NCI-H128 (cell line): Measurements from ENCODE around the gene ANKMY1.

Source experiments
- DNase-seq: peaks from one replicate; lab custom pipeline; 2025; ENCODE audit not compliant: unreplicated experiment; lab: John Stamatoyannopoulos, UW

The ANKMY1 gene

DNA sequence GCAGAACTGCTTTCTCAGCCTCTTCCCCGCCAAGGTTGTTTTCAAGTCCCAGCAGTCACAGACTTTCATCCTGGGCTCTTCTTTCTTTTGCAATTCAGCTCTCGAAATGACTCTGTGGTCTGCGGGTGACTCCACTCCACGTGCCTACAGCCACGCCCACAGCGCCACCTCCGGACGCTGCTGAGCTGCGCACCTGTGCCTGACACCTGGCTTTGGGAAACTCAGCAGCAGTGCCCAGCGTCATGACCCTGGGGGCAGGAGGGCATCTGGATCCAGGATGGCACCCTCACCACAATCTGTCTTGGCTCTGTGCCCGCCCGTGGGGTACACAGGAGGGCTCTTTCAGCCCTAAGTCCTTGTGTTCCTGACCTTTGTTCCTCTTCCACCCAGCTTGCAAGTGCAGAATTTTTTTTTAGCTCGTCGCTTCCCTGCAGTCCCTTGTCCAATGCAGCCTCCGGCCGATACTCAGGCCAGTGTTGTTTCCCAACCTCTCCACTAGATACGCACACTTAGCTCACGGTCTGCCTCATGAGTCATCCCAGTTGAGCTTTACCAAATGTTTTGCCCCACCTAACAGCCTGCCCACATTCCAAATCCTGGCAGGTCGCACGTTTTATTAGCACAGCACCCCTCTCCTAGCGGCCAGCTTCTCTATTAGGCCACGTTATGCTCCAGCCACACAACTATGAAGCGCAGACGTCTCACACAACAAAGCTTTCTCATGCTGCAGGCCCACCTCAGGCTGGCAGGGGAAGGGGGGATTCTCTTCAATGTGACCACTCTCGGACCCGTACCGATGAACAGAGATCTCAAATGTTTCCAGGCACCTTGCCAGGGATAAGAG lies 22.2 kb upstream of the ANKMY1 start:
- DNase-seq, result no peak

DNA sequence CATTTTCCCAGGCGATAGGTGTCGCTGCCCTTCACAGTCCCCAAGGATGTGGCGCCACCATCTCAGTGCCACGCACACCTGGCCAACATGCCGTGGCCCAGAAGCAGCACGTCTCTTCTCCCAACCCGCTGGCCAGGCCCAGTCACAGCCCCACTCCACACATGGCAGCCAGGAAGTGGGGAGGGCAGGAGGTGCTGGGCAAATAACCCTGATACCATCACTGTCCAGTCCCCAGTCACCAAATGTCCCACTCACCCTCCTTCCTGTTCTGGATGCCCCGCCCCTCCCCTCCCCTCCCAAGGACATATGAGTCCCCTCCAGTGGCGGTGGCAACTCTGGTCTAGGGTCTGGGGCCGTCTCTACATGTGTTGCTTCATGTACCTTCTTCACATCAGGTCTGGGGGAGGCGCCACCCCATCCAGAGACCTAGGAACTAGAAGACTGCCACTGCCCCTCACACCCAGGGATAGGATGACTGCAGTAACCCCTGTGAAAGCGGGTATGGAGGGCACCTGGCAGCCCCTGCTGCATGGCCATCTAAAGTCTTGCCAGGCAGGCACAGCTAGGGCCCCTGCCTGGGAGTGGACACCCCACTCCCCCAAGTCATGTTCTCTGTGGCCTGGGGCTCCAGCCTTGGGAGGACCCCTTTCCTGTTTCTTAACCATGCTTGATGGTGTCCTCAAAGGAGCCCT lies 21.4 kb upstream of the ANKMY1 start:
- no peak for DNase-seq

DNA sequence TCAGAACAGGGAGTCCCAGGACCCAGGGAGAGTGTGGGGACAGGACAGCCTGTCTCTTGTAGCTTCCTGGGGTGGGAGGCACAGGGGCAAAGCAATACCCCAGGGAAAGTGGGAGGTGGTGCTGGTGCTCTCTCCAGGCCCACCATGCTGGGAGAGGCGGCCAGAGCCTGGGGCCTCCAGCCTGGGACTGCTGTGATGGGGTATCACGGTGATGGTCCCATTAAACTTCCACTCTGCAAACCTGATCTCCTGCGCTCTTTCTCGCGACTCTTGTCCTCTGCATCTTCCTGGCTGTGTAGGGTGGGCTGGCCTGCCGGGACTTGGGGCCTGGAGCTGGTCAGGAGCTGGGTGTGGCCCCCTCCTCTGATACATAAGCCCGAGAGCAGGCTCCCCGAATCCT lies 20.7 kb upstream of the ANKMY1 start:
- DNase-seq, result no peak

DNA sequence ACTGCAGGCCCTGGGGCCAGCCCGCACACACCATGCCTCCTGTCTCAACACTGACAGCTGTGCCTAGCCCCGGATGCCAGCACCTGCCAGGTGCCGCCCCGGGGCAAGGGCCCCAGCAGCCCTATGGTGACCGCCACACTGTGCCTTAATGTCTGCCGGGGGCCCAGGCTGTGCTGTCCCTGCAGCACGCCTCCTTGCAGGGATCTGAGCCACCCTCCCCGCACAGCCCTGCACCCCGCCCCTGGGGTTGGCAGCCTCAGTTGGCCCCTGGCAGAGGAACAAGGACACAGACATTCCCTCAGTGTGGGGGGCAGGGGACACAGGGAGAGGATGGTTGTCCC lies 20.3 kb upstream of the ANKMY1 start:
- DNase-seq, result no peak

DNA sequence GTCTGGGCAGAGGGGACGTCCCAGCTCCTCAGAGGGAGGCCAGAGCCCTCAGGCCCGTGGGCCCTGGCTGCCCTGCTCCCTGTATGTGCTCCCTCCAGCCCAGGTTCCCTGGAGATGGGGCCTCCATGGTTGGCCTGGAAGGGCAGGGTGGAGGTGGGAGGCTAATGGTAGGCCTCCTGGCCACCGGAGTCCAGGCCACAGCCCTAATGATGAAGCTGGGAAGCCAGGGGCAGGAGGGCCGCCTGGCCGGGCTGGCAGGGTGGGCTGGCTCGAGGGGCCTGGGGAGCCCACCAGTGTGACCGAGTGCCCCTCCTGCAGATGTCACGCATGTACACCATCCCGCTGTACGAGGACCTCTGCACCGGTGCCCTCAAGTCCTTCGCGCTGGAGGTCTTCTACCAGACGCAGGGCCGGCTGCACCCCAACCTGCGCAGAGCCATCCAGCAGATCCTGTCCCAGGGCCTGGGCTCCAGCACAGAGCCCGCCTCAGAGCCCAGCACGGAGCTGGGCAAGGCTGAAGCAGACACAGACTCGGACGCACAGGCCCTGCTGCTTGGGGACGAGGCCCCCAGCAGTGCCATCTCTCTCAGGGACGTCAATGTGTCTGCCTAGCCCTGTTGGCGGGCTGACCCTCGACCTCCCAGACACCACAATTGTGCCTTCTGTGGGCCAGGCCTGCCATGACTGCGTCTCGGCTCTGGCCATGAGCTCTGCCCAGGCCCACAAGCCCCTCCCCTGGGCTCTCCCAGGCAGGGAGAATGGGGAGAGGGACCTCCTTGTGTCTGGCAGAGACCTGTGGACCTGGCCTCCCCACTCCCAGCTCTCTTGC lies 19.7 kb upstream of the ANKMY1 start:
- DNase-seq, result no peak

DNA sequence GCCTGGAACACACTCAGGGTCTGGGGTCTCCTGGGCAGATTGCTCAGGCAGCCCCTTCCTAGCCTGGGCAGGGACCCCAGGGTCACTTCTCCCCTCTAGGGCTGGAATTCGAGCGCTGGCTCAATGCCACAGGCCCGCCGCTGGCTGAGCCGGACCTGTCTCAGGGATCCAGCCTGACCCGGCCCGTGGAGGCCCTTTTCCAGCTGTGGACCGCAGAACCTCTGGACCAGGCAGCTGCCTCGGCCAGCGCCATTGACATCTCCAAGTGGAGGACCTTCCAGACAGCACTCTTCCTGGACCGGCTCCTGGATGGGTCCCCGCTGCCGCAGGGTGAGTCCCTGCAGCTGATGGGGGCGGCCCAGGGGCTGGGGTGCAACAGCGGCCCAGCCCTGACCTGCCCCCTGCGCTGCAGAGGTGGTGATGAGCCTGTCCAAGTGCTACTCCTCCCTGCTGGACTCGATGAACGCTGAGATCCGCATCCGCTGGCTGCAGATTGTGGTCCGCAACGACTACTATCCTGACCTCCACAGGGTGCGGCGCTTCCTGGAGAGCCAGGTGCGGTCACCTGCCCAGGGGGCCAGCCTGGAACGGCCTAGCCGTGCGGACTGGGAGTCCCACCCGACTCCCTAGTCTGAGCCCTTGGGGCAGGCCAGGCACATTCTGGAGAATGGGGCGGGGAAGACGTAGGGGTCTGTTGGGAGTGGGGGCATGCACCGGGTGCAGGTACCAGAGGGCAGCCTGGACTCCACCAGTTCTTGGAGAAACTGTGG lies 18.8 kb upstream of the ANKMY1 start:
- no peak for DNase-seq

DNA sequence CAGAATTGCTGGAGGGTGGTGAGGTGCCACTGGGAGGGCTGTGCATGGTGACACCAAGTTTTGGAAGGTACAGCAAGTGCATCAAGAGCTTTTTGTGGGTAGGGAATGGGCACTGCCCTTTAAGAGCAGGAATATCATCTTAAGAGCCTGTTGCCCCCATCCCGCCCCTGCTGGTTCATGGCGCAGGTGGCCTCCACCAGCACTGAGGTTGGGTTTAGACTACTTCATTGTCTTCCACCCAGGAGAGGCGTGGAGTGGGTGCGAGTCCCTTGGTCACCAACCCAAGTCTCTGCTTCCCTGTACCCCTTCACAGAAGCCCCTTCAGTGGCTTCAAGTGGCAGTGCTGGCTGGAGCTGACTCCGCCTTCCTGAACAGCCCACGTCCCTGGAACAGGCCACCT lies 18.2 kb upstream of the ANKMY1 start:
- DNase-seq, result no peak

DNA sequence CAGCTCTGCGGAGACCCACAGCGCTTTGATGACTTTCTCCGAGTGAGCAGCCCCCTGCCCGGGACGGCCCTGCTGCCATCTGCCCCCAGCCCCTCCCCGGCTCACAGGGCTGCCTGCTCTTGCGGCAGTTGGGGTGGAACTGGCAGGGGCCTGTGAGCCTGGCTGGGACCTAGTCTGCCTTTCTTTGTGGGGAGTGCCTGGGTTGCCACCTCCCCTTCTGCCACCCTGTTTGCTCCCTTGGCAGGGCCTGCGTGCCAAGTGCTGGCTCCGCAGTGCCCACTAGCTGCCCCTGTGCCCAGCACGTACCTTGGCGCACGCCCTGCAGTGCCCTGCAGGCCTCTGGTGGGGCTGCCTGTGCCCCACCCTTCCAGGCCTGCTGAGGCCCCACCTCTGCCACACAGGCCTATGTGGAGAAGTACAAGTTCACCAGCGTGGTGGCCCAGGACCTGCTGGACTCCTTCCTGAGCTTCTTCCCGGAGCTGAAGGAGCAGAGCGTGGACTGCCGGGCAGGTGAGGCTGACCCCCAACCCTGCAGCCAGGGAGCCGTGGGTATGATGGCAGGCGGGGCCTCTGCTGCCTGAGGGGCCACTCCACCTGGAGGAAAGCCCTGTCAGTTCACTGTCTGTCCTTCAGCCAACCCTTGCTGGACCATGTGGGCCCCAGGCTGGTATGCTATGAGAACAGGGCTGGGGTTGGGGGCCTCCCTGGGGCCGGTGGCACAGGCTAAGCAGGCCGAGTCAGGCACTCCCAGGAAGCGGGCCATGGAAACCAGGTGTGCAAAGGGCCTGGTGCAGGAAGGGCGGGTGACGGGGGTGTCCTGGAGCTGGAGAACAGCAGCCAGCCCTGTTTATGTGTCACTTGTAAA lies 17.5 kb upstream of the ANKMY1 start:
- DNase-seq, result no peak

DNA sequence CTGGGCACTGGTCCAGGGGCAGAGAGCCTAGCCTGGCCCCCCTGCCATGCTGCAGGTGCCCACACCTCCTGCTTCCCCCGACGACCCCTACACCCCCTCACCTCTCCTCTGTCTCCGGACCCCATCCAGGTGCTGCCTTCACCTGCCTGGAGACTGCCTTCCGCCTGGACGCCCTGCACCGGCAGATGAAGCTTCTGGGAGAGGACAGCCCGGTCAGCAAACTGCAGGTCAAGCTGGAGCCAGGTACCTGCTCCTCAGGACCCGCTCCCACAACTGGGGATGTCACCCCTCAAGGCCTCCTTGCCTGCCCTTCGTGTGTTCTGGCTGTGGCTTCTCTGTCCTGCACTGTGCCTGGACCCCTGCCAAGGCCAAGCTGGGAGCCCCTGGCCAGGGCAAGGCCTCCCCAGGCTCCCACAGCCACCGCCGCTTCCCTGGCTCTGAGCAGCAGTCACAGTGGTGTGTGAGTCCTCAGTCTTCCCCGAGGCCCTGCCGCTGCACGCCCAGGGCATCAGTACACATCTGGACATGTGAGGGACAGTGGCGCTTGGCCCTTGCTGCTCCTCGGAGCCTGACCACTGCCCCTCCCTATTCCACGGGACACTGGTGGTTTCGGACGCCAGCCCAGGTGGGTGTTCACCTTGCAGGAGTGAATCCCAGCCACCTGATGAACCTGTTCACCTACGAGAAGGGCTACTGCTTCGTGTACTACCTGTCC lies 16.8 kb upstream of the ANKMY1 start:
- DNase-seq, result no peak

DNA sequence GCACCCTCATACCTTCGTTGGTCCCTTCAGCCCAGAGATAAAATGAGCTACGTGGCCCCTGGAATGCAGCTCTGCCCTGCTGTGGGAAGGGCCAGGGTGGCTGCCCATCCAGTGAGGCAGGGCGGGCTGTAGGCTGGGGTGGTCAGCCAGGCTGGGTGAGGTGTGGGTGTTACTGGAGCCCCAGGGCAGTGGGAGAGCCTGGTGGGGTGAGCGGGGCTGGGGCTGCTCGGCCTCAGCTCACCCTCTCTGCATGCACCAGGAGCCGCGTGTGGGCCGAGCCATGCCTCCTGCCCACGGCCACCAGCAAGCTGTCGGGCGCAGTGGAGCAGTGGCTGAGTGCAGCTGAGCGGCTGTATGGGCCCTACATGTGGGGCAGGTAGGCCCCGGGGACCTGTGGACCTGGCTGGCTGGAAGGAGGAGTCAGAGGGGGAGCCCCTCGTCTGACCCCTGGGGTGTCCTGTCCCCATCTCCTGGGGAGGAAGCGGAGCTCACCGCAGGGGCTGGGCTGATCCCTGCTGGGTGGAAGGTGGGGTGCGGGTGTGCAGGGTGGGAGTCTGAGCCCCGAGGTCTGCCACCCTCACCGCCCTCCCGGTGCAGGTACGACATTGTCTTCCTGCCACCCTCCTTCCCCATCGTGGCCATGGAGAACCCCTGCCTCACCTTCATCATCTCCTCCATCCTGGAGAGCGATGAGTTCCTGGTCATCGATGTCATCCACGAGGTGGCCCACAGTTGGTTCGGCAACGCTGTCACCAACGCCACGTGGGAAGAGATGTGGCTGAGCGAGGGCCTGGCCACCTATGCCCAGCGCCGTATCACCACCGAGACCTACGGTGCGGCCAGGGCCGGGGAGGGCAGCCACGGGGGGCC lies 16.0 kb upstream of the ANKMY1 start:
- DNase-seq, result no peak

DNA sequence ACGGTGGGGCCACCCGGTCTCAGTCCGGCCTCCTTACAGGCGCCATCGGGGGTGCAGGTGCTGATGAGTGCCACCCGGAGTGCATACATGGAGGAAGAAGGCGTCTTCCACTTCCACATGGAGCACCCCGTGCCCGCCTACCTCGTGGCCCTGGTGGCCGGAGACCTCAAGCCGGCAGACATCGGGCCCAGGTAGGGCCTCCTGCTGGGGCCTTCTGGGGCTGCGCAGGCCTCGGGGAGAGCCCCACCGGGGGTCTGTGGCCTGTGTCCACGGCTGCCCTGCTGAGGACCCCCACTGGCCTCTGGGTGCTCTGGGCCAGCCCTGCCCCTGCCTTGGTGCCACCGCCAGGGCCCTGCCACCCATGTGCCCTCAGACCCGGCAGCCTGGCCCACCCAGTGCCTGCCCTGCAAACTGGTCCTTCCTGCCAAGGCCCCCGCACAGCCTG lies 15.3 kb upstream of the ANKMY1 start:
- DNase-seq, result no peak

DNA sequence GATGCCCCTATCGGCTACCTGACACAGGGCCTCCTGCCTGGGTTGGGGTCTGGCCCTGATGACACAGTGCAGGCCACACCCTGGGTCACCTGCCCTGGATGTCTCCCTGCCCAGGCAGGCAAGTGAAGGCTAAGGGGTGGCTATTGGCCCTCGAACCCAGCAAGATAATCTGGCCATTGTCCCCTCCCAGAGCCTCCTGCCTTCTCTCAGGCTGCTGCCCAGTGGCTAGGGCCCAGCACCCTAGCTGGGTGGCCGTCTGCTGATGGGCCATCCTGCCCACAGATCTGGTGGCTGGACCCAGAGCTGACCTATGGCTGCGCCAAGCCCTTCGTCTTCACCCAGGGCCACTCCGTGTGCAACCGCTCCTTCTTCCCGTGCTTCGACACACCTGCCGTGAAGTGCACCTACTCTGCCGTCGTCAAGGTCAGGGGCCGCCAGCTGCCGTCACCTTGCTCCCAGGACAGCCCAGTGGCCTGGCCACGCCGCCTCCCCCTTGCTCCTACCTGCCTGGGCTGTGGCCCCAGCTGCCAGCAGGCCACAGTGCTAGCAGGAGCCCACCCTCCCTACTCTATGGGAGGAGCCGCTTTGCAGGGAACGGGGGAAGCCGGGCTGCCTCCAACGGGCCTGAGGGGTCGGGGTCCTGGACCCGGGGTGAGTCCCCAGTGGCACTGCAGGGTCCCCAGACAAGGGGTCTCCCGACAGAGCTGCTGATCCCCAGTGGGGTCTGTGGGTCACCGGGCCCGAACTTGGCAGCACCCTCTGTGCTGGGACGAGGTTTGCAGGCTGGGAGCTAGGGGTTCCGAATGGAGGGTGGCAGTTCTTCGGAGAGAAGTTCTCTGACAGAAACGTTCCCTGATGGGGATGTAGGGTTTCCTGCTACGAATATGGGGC lies 14.6 kb upstream of the ANKMY1 start:
- no peak for DNase-seq

DNA sequence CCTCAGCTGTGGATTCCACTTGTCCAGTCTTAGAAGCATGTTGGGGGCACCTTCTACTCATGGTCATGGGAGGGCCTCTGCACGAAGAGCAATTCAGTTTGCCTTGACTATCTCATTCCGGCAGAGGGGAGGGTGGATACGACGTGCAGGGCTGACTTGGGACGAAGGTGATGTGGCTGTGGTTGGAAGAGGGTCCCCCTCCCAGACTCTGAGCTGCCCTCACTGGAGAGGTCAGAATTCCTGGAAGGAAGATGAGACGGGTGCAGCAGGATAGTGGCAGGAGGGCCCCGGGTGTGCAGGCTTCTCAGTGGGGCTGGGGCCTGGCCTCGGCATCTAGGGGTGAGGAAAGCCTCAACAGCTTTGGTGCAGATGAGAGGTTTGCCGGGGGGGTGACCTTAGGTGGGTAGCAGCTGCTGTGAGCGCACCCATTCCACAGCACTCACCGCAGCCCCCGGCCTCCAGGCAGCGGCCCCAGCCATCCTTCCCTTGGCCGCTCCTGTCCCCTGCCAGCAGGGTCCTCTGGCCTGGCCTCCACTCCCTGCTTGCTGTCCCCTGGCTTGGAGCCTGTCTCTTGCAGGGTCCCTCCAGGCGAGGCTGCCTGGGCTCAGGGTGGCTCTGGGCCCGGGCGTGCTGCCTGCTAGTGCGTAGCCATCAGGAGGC lies 13.7 kb upstream of the ANKMY1 start:
- no peak for DNase-seq

DNA sequence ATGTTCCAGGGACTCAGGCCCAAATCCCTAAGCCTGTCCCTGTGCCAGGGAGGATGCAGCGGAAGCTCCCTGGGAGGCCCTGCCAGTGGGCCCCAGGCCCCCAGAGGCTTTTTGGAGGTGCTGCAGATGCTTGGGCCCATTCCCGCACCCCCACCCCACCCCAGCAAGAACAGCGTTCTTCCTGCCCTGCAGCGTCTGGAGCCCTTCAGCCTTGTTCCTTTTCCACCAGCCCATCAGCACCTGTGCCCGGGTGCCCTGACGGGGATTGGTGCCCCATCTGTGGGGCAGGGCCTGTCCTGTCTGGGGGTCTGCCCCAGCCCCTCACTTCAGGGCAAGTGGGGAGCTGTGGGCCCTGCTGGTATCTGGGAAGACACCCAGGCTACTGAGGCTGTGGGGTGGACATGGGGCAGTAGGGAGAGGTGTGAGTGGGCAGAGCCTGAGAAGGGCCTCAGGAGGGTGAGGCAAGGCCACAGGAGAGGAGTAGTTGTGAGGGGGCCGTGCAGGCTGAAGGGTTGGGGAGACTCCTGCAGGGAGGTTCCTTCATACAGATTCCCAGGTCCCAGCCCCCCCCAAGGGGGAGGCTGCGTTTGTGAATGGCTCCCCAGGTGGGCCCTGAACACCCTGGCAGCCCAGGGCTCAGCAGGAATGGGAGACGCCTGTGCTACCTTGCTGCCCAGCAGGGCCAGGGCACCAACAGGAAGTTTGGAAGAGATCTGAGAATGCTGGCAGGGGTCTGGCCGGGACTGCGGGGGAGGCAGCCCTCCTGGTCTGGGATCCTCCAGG lies 12.9 kb upstream of the ANKMY1 start:
- DNase-seq, result no peak

DNA sequence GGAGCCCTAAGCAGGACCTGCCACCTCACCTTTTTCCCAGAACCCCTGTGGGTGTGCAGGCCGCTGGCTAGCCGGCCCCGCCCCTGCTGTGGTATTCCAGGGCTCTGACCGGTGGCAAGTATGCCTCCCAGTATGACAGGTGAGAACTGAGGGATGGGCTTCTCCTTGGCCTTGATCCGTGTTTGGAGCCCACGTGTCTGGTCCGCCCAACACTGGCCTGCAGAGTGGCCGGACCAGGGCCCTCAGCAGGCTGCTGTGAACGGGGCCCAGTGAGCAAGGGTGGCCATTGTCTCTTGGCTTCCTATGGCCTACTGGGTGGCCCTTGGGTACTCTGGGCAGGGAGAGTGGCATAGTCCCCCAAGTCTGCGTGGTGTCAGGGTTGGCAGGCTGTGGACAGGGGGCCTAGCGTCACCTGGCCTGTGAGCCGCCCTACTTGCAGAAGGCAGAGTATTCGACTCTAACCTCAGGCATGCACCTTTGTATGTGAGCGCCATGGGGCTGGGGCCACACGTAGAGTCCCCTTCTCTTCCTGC lies 12.3 kb upstream of the ANKMY1 start:
- no peak for DNase-seq

DNA sequence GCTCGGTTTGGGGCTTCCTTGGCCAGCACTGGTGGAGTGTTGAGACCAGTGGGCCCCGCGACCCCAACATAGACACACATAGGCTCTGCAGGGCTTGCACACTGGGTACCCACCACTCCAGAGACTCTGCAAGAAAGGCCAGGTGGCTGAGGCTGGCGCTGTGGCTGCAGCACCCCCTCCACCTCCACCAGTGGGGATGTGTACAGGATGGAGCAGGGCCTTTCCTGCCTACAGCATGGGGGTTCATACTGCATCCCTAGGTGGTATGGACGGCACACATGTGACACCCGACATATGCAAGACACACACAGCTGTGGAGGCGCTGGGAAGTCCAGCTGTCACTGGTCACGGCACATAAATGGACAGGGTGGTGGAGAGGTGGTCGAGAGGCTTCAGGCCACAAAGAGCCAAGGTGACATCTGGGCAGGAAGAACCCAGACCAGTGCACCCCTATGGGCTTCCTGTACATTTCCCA lies 11.8 kb upstream of the ANKMY1 start:
- no peak for DNase-seq
